Right lobe of liver (tissue), 4 donors: ENCODE data around the gene SUPT16H.

ENCODE experiments used
- POLR2A ChIP-seq: fragments of 450-650 bp; IDR thresholded peaks from one replicate; pipeline ENCODE4 v1.6.1; 2017; ENCODE audit warnings: antibody characterized with exemption, mild to moderate bottlenecking
- TF ChIP-seq, protein P1 (sequence below), 4 donors: fragments of 200-600 bp in 3 of 4; fragments of 450-650 bp in 1 of 4; IDR thresholded peaks; one replicate each; pipeline versions ENCODE4 v1.5.1 to v1.8.0; 2016 to 2022; ENCODE audit warnings: antibody characterized with exemption in 4 of 4, mild to moderate bottlenecking in 2 of 4
- donor health status: DM: no; HTN: no; CAD: no.
- donor health status: DM: no; HTN: no; CAD: no.
- donor health status: DM: no; HTN: yes; CAD: no.

DNA sequence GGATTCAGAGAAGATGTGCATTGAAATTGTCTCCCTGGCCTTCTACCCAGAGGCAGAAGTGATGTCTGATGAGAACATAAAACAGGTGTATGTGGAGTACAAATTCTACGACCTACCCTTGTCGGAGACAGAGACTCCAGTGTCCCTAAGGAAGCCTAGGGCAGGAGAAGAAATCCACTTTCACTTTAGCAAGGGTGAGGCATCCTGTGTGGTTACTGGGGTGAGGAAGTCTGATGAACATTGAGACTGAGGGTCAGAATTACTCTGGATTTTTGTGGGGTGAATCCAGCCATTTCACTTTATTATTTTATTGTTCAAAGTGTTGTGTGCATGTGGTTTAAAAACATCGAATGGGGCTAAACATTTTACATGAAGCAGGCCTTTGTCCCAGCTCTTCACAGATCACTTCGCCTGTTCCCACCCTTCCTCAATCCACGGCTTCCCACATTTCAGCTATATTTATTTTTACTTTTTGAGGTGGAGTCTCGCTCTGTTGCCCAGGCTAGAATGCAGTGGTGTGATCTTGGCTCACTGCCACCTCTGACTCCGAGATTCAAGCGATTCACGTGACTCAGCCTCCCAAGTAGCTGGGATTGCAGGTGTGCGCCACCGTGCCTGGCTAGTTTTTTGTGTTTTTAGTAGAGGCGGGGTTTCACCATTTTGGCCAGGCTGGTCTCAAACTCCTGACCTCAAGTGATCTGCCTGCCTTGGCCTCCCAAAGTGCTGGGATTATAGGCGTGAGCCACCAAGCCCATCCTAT, 40.6 kb downstream of the SUPT16H start:
- TF ChIP-seq, protein P1, sequence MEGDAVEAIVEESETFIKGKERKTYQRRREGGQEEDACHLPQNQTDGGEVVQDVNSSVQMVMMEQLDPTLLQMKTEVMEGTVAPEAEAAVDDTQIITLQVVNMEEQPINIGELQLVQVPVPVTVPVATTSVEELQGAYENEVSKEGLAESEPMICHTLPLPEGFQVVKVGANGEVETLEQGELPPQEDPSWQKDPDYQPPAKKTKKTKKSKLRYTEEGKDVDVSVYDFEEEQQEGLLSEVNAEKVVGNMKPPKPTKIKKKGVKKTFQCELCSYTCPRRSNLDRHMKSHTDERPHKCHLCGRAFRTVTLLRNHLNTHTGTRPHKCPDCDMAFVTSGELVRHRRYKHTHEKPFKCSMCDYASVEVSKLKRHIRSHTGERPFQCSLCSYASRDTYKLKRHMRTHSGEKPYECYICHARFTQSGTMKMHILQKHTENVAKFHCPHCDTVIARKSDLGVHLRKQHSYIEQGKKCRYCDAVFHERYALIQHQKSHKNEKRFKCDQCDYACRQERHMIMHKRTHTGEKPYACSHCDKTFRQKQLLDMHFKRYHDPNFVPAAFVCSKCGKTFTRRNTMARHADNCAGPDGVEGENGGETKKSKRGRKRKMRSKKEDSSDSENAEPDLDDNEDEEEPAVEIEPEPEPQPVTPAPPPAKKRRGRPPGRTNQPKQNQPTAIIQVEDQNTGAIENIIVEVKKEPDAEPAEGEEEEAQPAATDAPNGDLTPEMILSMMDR (IDR thresholded peaks at IDR 0.05): no peak
- TF ChIP-seq POLR2A: no peak
